ENCODE measurements around the gene CDC5L. TPM values are rescaled to one million over a fixed set of nuclear protein-coding genes. Genes with fewer than 3 reads are reported as not detected.

The CDC5L gene
- total and polyA plus RNA-seq, 2 of the 13 experiments (the other 11 are each of a cell fraction or from before 2014, with no cell fraction given) = 11.0 to 34.2 TPM

- no peak for TF ChIP-seq NFAT5 (CRISPR knock-in tag; IDR thresholded peaks at IDR 0.05)
- no peak for TF ChIP-seq NFYC (CRISPR knock-in tag; IDR thresholded peaks at IDR 0.05)
- TF ChIP-seq ZNF383 (CRISPR knock-in tag; IDR thresholded peaks at IDR 0.05; ENCODE audit: borderline replicate concordance) = no peak
- TF ChIP-seq ZNF597 (CRISPR knock-in tag; IDR thresholded peaks at IDR 0.05) = no peak
- TF ChIP-seq NR0B2 (CRISPR knock-in tag; IDR thresholded peaks at IDR 0.05) = no peak
- TF ChIP-seq DBP (CRISPR knock-in tag; IDR thresholded peaks at IDR 0.05; ENCODE audit: not compliant biosample characterization) = no peak
Observed at GRCh38 chr6:44435500-44435899, 48.0 kb downstream of the CDC5L start (continued).
